Activated CD8-positive, alpha-beta memory T cell treated with anti-CD3 and anti-CD28 coated beads for 24 hours (primary cell): ENCODE data around the gene MMP14.
"Not testable (repeated sequence)": the region's sequence is repeated elsewhere in the genome, so short reads cannot be mapped to it uniquely, and the experiment has no call there.

ENCODE experiments used
- DNase-seq: peaks from one replicate; pipeline ENCODE4 v3.0.0-alpha.2; 2020

MMP14 gene

DNA sequence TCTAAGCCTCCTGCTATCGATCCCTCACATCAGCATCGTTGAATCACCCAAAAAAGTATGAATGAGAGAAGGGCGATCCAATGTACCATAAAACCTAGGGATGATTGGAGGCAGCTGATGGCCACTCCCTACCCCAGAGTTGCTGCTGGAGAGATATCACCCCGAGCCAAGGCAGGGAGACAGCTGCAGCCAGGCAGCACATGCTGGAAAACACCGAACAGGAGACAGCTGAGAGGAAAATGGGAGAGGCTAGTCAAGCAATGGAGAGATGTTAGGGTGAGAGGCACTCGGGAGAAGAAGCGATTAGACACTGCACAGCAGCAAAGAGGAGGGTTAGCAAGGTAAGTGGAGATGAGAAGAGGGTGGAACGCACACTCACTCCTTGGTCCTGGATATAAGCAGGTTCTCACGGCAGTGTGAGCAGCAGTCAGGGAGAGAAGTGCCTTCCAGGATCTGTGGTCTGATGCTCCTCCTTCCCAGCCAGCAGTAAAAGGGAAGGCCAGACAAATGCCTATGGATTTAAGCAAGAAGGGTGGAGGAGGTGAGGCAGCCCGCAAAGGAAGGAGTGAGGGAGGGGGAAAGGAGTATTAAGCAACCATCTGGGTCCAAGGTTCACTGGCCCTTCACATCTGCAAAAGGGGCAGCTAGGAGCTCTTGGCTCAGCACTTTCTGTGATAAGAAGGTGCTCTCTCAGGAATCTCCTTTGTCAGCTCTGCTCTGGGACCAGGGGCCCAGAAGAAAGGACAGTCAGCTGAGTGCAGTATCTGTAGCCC is 21.3 kb upstream of the MMP14 start, which contains the start of gene SLC7A7:
Gene SLC7A7 (minus strand): TSS at position 495 of the 773 bp plus-strand sequence. CDS start 2,037 bp downstream, outside the sequence.
- no peak for DNase-seq

DNA sequence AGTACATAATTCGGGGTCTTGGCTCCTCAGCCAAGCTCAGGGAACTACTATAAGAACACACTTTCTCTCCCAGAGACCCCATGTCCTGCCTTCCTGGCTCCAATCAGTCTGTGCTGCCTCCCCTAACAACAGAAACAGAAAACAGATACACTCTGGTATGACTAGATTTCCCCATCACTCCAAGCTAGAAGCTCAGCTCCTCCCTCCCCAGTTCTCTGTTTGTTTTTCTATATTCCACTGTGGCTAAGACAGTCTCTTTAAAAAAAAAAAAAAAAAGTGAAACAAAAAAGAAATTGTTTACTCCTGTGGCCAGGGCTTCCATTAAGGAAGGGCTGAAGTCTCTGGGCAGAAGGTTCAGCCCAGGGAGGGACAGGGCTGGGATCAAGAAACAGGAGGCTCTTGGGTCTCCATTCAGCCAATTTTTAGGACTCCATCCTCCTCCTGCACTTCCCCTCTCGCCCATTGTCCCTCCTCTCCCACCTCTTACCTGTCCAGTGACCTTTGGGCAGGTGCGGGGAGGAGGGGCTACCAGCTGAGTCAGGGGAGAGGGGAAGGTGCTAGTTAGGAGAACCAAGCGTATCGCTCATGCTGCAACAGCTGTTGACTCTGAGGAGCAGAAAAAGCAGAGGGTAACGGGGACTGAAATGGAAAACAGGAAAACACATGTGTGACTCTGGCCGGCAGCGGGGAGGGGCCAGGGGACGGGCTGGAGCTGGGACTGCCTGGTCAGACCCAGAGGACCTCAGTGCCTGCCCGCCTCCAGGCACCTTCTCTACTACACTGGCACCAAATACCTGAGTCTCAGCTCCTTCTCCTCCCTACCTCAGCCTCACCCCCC is 17.0 kb upstream of the MMP14 start:
- no peak for DNase-seq

DNA sequence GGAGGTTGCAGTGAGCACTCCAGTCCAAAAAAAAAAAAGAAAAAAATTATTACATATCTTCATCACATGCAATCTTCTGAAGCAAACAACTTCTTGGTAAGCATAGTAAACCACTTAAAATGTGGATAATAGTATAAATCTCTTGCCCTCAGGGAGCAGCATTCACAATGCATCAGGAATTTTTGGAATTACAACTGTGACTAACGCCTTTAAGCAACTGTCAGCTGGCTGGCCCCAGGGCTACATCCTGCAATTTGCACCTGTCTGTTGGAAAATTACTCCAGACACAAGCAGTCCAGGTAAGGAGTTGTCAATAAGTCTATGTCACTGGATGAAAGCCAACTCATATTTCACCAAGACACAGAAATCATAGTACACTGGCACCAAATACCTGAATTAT is 15.7 kb upstream of the MMP14 start:
- no peak for DNase-seq

DNA sequence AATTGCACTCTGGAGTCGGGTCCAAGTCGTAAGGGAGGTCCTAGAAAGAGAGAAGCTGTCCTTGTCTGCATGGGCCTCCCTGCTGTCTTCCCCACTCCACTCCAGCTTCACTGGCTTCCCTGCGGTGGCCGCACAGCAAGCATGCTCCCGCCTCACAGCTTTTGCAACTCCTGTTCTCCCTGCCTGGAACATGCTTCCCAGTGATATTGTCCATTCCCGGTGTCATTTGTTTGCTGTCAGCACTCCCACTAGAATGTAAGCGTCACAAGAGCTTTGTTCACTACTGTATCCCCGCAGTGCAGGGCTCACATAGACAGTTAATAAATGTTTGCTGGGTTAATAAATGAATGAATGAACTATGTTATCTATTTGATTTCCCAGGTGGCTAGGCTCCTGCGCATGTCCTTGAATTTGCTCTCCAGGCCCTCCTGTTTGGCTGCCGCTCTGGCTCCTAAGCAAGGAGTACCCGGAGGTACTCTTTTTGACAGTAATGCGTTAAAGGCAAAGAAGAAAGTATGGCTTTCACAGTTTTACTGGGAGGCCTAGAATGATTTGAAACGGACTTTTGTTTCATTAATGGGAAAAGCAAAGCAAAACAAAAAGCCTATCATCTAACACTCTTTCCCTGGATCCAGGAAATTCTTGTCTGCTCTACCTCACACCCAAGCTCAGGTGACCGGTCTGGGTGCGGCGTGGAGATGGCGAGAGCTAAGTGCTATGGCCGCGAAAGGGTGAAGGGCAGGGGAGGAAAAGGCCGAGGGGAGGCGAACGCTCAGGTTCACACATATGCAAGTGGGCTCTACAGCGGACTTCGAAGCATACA is 15.0 kb upstream of the MMP14 start:
- DNase-seq = no peak

DNA sequence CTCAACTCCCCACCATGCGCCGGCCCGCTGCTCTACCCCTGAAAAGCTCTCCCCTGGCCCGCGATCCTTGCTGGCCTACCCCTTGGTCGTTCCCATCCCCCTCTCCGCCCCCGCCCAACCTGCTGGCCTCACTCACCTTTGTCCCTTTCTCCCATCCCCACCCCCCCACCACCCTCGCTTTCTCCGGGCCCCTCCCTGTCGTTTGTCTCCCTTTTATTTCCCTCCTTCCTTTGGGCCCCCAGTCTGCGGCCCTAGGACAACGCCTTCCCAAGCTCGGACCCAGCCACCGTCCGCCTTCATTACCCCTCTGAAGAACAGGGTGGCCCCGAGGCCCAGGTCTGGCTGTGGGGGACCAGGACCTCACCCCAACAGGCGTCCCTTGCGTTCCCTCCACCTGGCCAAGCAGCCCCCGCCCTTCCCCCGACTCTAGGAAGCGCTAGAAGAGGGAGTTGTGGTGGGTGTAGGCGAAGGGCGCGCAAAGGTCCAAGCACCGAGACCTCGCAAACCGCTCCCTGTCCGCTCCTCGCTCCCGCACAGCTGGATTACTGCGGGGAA is 14.3 kb upstream of the MMP14 start:
- no peak for DNase-seq

DNA sequence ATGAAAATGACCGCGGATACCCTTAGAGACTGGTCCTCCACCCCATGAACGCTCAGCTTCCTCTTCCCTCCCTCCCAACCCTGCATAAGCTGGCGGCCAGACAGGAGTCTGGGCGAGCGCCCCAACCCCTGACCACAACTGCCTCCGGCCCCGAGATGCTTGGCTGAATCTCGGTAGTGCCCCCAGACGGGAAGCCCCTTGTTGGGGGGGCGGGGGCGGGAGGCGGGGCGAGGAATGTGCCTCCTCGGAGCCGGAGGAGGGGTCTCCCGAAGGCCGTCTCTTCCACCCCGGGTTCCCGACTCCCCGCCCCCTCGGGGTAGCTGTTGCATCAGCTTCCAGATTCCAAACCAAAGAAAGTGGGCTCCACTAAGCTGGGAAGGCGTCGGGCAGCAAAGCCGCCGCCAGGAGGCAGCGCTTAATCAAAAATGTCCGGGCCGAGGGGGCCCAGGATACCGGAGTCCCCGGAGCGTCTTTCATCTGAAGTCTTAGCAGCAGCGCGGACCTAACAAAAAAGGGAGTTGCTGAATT is 13.8 kb upstream of the MMP14 start:
- peak; percentile 86 for DNase-seq

DNA sequence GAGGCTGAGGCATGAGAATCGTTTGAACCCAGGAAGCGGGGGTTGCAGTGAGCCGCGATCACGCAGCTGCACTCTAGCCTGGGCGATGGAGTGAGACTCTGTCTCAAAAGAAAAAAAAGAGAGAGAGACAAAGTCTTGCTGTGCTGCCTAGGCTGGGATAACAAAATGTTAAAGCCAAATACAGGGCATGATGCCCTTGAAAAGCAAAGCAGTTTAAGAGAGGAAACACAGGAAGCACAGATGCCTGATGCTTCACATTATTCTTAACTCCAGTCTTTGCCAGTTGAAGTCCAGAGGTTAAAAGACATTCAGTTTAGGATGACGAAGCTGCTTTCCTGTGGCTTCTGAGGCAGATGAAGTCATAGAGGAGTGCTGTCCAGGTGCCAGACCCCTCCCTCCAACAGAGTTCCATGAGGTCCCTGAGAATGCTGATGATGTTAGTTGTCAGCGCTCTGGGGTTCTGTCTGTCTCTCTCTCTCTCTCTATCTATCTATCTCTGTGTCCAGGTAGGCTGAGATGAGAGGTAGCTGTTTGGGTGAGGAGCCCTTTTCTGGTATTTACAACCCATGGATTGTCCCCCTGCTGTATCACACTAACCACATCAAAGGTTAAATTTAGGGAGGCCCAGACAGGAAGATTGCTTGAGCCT is 11.6 kb upstream of the MMP14 start:
- DNase-seq = no peak

DNA sequence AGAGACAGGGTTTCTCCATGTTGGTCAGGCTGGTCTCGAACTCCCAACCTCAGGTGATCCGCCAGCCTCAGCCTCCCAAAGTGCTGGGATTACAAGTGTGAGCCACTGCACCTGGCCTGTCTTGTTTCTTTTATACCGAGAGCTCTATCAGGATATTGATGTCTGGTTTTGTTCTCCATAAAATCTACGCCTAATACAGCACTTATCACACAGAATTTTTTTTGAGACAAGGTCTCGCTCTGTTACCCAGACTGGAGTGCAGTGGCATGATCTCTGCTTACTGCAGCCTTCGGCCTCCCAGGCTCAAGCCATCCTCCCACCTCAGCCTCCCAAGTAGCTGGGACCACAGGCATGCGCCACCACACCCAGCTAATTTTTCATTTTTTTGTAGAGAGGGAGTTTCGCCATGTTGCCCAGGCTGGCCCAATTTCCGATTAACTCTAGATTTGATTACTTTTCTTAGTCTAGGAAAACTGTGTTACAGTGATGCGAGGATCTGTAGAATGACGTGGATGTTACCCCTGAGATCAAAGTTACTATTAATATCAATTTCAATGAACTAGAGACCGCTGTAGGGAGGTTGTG is 7.2 kb upstream of the MMP14 start:
- DNase-seq = not testable (repeated sequence)

DNA sequence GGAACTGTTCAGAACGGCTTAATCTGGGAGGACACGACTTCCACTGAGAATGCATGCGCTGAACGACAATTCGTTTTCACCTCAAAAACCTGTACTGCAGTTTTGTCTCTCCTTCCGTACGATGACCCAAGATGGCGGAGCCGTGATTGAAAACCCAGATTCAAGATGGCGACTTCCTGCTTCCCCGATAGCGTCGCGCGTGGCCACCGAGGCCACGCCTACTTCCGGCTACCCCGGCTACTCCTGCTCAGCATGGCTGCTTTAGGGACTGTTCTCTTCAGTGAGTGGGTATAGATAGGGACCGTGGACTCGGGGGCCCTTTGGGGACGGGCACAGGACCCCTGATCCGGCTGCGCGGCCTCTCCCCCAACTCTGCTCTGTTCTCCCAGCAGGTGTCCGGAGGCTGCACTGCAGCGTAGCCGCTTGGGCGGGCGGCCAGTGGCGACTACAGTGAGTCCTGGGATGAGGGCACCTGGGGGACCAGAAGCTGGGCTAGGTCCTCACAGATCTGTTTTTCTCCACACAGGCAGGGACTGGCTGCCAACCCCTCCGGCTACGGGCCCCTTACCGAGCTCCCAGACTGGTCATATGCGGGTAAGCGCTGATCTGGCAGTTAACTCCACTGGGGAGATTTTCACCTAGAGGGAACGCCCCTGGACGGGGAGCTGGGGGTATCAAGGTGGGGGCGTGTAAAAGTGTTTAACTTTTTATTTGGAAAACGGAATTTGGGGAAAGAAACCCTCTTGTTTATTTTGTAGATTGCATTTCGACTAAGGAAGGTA is 6.5 kb upstream of the MMP14 start, which contains the start of gene MRPL52:
Gene MRPL52 (plus strand): TSS at position 227 of the 782 bp plus-strand sequence. CDS start 26 bp downstream, at position 253.
- peak; percentile 93 for DNase-seq

DNA sequence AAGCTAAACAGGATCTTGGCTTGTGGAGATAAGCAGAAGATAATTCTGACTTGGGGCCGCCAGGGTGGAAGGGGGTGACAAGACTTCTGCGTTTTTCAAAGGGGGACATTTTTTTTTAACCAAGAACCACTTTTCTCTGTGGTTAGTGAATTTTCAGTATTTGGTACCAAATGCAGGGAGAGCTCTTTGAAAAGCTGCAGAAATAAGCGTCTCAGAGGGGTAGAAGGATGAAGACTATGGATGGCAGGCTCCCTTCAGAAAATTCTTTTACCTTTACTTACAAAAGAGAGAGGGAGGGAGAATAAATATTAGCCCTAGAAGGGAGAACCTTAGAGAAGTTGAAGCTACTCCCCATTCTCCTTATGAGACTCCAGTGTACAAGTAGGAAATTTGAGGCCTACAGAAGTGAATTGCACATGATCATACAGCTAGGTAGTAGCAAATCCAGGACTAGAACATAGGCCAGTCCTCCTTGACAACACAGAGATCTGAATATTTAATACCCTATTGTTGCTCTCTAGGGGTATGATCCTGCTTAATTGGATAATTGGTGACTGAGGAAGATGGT is 5.9 kb upstream of the MMP14 start:
- no peak for DNase-seq

DNA sequence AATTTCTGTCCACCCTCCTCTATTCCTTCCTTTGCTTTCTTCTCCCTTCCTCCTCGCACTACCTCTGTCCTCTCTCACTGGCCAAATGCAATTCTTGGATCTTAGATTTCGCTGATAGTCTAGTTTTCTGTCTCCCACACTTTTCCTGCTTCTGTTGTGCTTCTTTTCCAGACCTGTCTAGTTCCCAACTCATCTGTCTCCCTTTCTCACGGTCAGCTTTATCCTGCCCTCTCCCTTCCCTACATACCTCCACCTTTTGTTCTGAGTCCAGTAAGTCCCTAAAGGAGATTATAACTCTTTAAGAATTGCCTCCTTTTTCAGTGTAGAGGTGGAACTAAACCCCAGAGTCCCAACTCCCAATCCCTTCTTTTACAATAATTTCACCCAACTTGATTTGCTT is 880 bp upstream of the MMP14 start:
- DNase-seq = no peak

DNA sequence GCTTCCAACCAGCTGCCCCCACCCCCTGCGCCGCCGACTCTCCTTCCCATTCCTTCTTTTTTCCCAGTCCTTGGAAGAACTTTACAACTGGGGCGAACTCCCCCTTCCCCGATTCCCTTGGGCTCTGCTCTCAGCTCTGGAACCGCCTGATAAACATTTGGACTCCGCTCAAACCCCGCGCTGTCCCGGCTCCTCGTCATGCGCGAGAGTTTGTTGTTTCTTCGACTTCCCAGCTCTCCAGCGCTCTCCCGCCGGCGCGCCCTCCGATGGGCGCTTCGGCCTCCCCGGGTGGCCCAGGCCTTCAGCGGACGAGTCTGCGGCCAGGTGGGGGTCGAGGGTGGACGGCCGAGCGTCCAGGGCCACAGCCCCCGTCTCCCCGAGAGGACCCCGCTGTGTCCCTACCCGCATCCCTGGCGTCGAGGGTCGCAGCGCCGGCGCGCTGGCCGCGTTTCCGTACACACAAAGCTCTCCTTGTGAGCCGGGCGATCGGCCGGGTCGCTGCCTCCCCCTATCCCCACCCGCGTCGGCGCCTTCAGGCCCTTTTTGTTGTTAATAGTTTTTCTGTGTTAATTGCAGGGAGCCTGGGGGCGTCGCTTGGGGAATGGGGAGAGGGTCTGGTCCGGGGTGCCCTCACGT is 847 bp downstream of the MMP14 start:
- peak; percentile 69 for DNase-seq

DNA sequence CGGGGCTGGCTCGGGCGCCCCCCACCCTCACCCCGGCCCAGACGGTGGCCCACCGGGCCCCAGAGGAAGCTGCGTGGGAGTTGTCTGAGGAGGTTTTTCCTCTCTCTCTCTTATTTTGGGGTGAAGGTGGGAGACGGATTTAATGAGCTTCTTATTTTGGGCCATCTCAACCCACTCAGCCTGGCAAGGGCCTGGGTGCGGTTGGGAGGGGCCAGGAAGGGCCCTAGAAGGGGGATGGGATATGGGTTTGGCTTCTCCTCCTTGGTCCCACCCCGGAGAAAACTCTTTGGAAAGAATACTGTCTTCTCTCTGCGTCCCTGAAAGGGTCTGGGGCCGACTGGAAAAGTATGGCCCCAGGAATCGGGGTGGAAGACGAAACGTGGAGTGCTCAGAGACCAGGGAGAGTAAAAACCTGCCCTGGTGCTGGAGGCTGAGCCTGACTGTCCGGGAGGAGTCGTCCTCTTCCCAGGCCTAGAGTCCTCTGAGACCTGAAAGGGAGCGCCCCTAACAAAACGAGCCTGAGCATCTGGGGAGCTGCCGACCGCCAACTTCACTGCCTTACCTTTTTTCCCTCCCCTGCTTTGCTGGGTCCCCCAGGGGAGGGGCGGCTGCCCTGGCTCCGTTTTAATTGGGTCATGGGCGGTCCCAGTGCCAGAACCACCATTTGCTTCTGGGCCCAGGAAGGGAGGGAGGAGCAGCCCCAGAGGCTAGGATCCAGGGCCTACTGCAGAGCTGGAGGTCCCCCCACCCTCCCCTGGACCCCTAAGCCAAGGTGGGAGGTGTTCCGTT is 1.6 kb downstream of the MMP14 start:
- no peak for DNase-seq

DNA sequence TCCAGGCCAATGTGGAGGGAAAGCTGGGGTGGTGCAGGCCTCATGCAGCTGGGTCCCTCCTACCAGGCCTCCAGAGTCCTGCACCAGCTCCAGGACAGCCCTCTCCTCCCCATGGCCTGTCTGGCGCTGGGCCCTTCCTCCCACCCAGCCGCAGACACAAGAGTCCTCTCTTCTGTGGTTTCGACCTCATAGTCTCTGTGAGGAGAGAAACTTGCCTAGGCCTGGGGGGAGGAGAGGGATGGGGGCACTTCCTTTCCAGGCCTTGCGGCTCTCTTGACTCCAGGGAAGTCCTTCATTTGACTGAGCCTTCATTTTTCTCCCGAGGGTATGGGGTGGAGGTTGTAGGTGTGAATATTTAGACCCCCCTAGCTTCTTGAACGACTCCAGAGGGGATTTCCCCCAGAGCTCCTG is 2.3 kb downstream of the MMP14 start:
- DNase-seq = no peak

DNA sequence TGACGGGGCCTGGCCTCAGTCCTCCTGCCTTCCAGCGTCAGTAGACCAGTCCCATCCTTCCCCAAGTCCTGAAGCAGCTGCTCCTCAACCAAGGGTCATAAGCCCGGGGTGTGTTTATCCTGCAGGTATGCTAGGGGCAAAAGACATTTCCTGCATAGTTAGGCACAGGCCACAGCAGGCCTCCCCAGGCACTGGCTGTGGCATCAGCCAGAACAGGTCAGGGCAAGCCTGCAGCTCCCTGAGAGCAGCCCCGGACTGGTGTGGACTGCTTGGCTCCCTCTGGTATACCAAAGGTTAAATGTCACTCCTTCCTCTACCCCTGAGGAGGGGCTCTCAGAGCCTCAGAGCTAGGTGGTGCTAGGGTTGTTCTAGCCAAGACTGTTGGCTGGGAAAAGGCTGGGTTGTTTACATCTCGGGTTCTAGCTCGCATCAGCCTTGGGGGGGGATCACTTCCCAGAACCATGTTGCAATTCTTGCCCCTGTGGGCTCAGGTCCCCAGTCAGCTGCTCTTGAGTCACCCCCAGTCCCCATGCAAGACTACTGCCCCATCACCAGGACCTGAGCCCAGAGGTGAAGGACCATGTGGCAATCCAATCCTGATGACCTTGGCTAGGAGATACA is 2.9 kb downstream of the MMP14 start:
- DNase-seq = no peak

DNA sequence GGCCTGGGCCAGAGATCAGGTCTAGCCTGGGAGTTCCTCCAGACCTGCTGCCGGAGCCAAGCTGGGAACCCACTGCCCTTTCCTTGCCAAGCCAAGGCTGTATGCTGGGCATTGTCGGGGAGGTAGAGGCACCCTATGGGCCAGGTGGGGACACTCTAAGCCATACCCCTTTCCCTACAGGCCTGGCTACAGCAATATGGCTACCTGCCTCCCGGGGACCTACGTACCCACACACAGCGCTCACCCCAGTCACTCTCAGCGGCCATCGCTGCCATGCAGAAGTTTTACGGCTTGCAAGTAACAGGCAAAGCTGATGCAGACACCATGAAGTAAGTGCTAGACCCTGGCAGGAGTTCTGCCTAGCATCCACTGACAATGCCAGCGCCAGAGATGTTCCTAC is 4.9 kb downstream of the MMP14 start:
- no peak for DNase-seq

DNA sequence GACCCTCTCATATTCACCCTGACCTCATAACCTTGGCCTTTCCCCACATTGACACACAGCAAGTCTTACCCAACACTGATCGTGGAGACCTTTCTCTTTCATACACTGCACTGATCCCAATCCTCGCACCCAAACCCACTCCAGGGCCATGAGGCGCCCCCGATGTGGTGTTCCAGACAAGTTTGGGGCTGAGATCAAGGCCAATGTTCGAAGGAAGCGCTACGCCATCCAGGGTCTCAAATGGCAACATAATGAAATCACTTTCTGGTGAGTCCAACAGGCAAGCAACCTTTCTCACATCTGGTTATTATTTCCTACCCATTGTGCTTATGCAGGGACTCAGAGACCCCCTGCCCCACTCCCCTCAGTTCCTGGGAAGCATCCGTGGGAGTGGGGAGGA is 5.4 kb downstream of the MMP14 start:
- DNase-seq = no peak
